Cardiac fibroblast (primary cell): ENCODE data around the gene COL4A2.

ENCODE experiments used
- DNase-seq, 2 donors: peaks; one replicate each; pipeline versions ENCODE4 v3.0.0 to v3.0.0-alpha.2; 2010; ENCODE audit warnings: low read depth in 2 of 2
- H3K4me3 ChIP-seq, 2 donors: replicated peaks in 1 of 2; 1 replicate in 1 of 2; 2 replicates in 1 of 2; pipeline ENCODE4 v1.5.1; 2011; ENCODE audit warnings: low read depth in 2 of 2, low read length in 2 of 2, mild to moderate bottlenecking in 2 of 2, moderate library complexity in 1 of 2
- TF ChIP-seq, protein P1 (sequence below): IDR thresholded peaks from one replicate; pipeline ENCODE4 v1.5.1; 2011; ENCODE audit warnings: low read depth, mild to moderate bottlenecking, low read length, inconsistent platforms

COL4A2 gene

DNA sequence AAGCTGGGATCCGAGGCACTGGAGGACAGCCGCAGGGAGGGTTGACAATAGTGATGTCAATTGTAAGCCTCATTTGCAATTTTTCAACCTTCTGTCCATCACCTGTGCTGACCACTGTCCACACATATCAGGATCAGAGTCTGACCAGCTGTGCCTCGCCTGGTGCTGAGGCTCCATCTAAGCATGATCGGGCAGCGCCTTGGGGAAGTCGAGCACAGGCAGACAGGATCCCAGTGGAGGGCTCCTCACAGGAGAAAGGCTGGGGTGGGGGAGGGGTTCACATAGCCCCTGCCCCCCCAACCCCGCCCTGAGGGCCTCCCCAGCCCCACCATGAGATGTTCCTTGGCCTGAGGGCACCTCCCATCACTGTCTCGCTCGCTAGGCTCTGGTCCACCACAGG, 194.1 kb downstream of the COL4A2 start:
- TF ChIP-seq, protein P1, sequence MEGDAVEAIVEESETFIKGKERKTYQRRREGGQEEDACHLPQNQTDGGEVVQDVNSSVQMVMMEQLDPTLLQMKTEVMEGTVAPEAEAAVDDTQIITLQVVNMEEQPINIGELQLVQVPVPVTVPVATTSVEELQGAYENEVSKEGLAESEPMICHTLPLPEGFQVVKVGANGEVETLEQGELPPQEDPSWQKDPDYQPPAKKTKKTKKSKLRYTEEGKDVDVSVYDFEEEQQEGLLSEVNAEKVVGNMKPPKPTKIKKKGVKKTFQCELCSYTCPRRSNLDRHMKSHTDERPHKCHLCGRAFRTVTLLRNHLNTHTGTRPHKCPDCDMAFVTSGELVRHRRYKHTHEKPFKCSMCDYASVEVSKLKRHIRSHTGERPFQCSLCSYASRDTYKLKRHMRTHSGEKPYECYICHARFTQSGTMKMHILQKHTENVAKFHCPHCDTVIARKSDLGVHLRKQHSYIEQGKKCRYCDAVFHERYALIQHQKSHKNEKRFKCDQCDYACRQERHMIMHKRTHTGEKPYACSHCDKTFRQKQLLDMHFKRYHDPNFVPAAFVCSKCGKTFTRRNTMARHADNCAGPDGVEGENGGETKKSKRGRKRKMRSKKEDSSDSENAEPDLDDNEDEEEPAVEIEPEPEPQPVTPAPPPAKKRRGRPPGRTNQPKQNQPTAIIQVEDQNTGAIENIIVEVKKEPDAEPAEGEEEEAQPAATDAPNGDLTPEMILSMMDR, result no peak
- H3K4me3 ChIP-seq, result no peak overlapping the region
- DNase-seq, result no peak

DNA sequence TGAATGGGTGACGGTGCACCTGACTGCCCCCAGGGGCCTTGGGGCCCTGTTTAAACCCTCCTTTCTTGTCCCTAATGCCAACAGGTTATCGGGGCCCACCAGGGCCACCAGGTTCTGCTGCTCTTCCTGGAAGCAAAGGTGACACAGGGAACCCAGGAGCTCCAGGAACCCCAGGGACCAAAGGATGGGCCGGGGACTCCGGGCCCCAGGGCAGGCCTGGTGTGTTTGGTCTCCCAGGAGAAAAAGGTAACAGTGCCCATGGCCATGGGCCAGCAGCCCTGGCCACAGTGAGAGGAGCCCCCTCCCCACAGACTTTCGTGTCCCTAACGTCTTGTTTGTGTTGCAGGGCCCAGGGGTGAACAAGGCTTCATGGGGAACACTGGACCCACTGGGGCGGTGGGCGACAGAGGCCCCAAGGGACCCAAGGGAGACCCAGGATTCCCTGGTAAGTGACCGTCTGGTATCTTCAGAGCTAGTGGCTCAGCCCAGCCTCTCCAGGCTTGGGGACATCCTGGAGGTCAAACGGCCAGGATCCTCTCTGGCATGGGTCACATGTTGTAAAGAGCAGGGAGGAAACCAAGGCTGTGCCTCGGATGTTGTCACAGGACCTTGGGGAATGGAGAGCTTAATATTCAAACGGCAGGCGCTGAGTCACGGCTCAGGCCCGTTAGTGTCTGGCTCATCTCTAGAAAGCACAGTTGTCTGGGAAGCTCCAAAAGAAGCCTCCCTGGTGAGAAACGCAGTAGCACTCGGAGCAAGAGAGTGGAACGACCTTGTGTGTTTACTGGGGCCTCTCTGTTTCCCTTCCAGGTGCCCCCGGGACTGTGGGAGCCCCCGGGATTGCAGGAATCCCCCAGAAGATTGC, 196.2 kb downstream of the COL4A2 start:
- DNase-seq, result peak in 1 of 2 donors; percentile 85
- H3K4me3 ChIP-seq, result no peak overlapping the region
- TF ChIP-seq, protein P1, result no peak

DNA sequence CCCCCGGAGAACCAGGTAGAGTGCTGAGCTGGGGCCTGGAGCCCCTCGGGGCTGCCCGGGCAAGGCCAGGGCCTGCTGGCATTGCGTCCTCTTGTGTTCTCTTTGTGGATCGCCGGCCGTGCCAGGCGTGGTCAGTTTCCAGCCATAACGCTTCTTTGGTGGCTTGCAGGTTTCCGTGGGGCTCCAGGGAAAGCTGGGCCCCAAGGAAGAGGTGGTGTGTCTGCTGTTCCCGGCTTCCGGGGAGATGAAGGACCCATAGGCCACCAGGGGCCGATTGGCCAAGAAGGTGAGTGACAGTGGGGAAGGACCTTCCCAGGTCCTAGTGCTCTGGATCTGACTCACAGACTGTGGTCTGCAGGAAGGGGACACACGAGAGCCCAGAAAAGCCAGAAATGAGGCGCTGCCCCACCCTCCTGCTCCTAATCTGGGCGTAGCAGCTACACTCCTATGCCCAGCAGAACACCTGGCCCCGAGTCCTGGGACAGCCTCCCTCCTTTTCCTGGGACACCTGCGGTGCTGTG, 197.0 kb downstream of the COL4A2 start:
- DNase-seq, result no peak
- TF ChIP-seq, protein P1, result no peak
- H3K4me3 ChIP-seq, result no peak overlapping the region

DNA sequence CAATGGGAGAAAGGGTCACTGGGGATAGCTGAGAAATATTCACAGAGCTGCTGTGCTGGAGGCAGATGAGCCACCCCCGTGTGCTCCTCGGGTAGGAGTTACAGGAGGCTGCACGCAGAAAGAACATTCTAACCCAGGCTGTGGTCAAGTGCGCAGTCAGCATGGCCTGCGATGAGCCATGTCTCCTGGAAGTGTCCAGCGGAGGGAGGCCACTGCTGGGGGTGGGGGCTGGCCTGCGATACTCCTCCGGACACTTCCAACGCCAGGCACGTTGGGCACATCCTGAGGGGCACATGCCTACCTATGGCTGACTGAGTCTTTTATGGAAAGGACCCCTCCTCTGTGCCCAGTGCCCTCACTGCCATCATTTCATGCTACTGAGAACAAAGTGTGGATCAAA, 198.5 kb downstream of the COL4A2 start:
- no peak for DNase-seq
- TF ChIP-seq, protein P1, result no peak
- H3K4me3 ChIP-seq, result no peak overlapping the region

DNA sequence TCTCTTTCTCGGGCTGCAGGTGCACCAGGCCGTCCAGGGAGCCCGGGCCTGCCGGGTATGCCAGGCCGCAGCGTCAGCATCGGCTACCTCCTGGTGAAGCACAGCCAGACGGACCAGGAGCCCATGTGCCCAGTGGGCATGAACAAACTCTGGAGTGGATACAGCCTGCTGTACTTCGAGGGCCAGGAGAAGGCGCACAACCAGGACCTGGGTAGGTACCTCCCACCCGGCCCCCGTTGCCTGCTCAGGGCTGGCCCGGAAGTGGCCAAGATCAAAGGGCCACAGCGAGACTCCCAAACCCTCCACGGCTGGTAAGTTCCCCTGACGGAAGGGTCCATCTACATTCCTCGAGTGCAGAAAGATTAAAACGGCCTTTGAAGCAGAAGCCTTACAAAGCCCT, 199.3 kb downstream of the COL4A2 start:
- H3K4me3 ChIP-seq, result no peak overlapping the region
- TF ChIP-seq, protein P1, result no peak
- DNase-seq, result no peak

DNA sequence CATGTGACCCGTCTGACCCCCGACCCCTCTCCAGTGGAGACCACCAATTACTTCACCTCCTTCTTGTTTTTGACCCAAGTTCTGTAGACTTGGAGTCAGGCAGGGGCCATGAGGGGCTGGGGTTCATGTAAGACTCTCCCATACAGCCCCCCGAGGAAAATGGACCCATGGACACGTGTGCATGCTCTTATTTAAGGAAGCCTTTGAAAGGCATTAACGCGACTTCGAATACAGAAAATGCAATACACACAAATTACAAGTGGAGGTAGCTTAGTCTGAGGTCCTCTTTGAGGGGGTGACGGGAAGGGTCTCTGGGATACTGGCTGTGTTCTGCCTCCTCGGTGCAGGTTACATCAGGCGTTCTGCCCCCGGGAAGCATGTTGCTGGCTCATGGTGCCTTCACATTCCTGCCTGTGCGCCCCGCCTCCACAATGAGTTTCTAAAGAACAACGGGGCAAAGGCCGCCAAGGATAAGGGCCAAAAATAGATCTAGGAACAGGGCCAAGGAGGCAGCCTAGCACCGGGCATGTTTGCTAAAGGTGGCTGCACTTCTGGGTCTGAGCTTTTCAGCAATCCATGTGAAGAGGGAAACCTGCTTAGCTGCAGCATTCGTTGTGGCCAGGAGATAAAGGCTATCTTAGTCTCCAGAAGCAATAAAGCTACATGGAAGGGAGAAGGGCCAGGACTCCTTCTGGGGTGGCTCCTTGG, 199.9 kb downstream of the COL4A2 start:
- no peak overlapping the region for H3K4me3 ChIP-seq
- TF ChIP-seq, protein P1, result no peak
- DNase-seq, result peak; percentile 45 to 73
